ENCODE results near the gene BBS10. TPM values are rescaled to one million over a fixed set of nuclear protein-coding genes. Genes with fewer than 3 reads are reported as not detected.

The BBS10 gene
- total RNA-seq, 1 experiment from 2014 or later, result 6.0 TPM

- no peaks in the 10 kb centered on the region for H3K9me3 ChIP-seq
- H3K9me3 Mint-ChIP-seq (ENCODE audit: unreplicated experiment), result no peaks in the 10 kb centered on the region
- no peaks in the 10 kb centered on the region for H3K36me3 ChIP-seq (ENCODE audit: control insufficient read depth, insufficient read depth, low read length)
- intact Hi-C loops (cut with micrococcal nuclease; ENCODE audit: unreplicated experiment), result no loop called here
- TF ChIP-seq CTCF (IDR thresholded peaks at IDR 0.05; ENCODE audit: insufficient read depth in 1 of 2, low read depth in 1 of 2, low read length in 1 of 2, severe bottlenecking in 1 of 2, unreplicated experiment in 1 of 2), result no peak
- CTCF ChIA-PET, result no interaction called here
- no peak overlapping the region for H3K4me3 ChIP-seq (ENCODE audit: low read depth, low read length)
- H3K27me3 Mint-ChIP-seq (ENCODE audit: insufficient read depth, unreplicated experiment), result no peaks in the 10 kb centered on the region
- H3K4me1 ChIP-seq, result no peaks in the 10 kb centered on the region
- no peak overlapping the region for H3K4me3 Mint-ChIP-seq (ENCODE audit: unreplicated experiment)
- H3K36me3 Mint-ChIP-seq (ENCODE audit: insufficient read depth, unreplicated experiment), result no peaks in the 10 kb centered on the region
- BruUV-seq (replicated peaks), result no TSS peak
- no peaks in the 10 kb centered on the region for H3K4me1 Mint-ChIP-seq (ENCODE audit: low read depth, unreplicated experiment)
- no peak for DNase-seq
- H3K27ac Mint-ChIP-seq (ENCODE audit: unreplicated experiment), result no peak overlapping the region
- POLR2A ChIA-PET, result no interaction called here
- H3K27me3 ChIP-seq (replicated peaks; ENCODE audit: control insufficient read depth, insufficient read depth, low read length), result no peaks in the 10 kb centered on the region
Observed at GRCh38 chr12:76308866-76309265, 39.3 kb downstream of the BBS10 start.

GRCh38 chr12:76307083-76307482 is 41.1 kb downstream of the BBS10 start:
- Mint-ChIP-seq H3K27ac (ENCODE audit: unreplicated experiment) (no peak overlapping the region), H3K9me3 (ENCODE audit: unreplicated experiment) (no peaks in the 10 kb centered on the region), H3K4me3 (ENCODE audit: unreplicated experiment) (no peak overlapping the region), H3K4me1 (ENCODE audit: low read depth, unreplicated experiment) (no peaks in the 10 kb centered on the region), H3K36me3 (ENCODE audit: insufficient read depth, unreplicated experiment) (no peaks in the 10 kb centered on the region), H3K27me3 (ENCODE audit: insufficient read depth, unreplicated experiment) (no peaks in the 10 kb centered on the region)
- CTCF ChIA-PET, result no interaction called here
- intact Hi-C loops (cut with micrococcal nuclease; ENCODE audit: unreplicated experiment), result no loop called here
- no peak for TF ChIP-seq CTCF (IDR thresholded peaks at IDR 0.05; ENCODE audit: insufficient read depth in 1 of 2, low read depth in 1 of 2, low read length in 1 of 2, severe bottlenecking in 1 of 2, unreplicated experiment in 1 of 2)
- no peak overlapping the region for H3K4me3 ChIP-seq (ENCODE audit: low read depth, low read length)
- H3K36me3 ChIP-seq (ENCODE audit: control insufficient read depth, insufficient read depth, low read length), result no peaks in the 10 kb centered on the region
- H3K27me3 ChIP-seq (replicated peaks; ENCODE audit: control insufficient read depth, insufficient read depth, low read length), result no peaks in the 10 kb centered on the region
- no peaks in the 10 kb centered on the region for H3K4me1 ChIP-seq
- BruUV-seq (replicated peaks), result no TSS peak
- H3K9me3 ChIP-seq, result no peaks in the 10 kb centered on the region
- DNase-seq, result no peak
- POLR2A ChIA-PET, result no interaction called here

- DNase-seq, result no peak
- CTCF ChIA-PET, result no interaction called here
- POLR2A ChIA-PET, result no interaction called here
- H3K36me3 ChIP-seq (ENCODE audit: control insufficient read depth, insufficient read depth, low read length), result no peaks in the 10 kb centered on the region
- intact Hi-C loops (cut with micrococcal nuclease; ENCODE audit: unreplicated experiment), result no loop called here
- no peaks in the 10 kb centered on the region for H3K9me3 ChIP-seq
- no peaks in the 10 kb centered on the region for H3K27me3 ChIP-seq (replicated peaks; ENCODE audit: control insufficient read depth, insufficient read depth, low read length)
- no peak overlapping the region for H3K4me3 Mint-ChIP-seq (ENCODE audit: unreplicated experiment)
- H3K4me3 ChIP-seq (ENCODE audit: low read depth, low read length), result no peak overlapping the region
- H3K27me3 Mint-ChIP-seq (ENCODE audit: insufficient read depth, unreplicated experiment), result no peaks in the 10 kb centered on the region
- no peak overlapping the region for H3K27ac Mint-ChIP-seq (ENCODE audit: unreplicated experiment)
- H3K36me3 Mint-ChIP-seq (ENCODE audit: insufficient read depth, unreplicated experiment), result no peaks in the 10 kb centered on the region
- BruUV-seq (replicated peaks), result no TSS peak
- TF ChIP-seq CTCF (IDR thresholded peaks at IDR 0.05; ENCODE audit: insufficient read depth in 1 of 2, low read depth in 1 of 2, low read length in 1 of 2, severe bottlenecking in 1 of 2, unreplicated experiment in 1 of 2), result no peak
- no peaks in the 10 kb centered on the region for H3K9me3 Mint-ChIP-seq (ENCODE audit: unreplicated experiment)
- peaks cover 10% of the 10 kb centered on the region; the same call in 1 of the 2 replicates for H3K4me1 ChIP-seq
- no peaks in the 10 kb centered on the region for H3K4me1 Mint-ChIP-seq (ENCODE audit: low read depth, unreplicated experiment)
Observed at GRCh38 chr12:76303989-76304460, 44.2 kb downstream of the BBS10 start.

Measured in Caco-2 (cell line).